GM12875 (cell line): ENCODE data around the gene CDH19.

Experiments
- H3K4me3 ChIP-seq: one replicate; pipeline ENCODE4 v1.5.1; 2011; ENCODE audit warnings: low read depth, low read length, control low read depth
- CTCF ChIP-seq: IDR thresholded peaks from 2 replicates; pipeline ENCODE4 v1.5.1; 2011; ENCODE audit warnings: low read depth, mild to moderate bottlenecking, control low read depth, inconsistent platforms, low read length, moderate library complexity, borderline replicate concordance; ENCODE audit not compliant: insufficient read depth

Gene CDH19

GRCh38 chr18:66511792-66512191 is 92.1 kb downstream of the CDH19 start:
- no peak overlapping the region for H3K4me3 ChIP-seq
- no peak for TF ChIP-seq CTCF

GRCh38 chr18:66511289-66511688 is 92.6 kb downstream of the CDH19 start:
- H3K4me3 ChIP-seq, result no peak overlapping the region
- no peak for TF ChIP-seq CTCF

- no peak for TF ChIP-seq CTCF
- no peak overlapping the region for H3K4me3 ChIP-seq
Measured at GRCh38 chr18:66510357-66511045, 93.4 kb downstream of the CDH19 start.

- H3K4me3 ChIP-seq, result no peak overlapping the region
- no peak for TF ChIP-seq CTCF
Measured at GRCh38 chr18:66508937-66509336, 95.0 kb downstream of the CDH19 start.

- TF ChIP-seq CTCF, result no peak
- H3K4me3 ChIP-seq, result no peak overlapping the region
Measured at GRCh38 chr18:66506178-66506577, 97.7 kb downstream of the CDH19 start.

- no peak overlapping the region for H3K4me3 ChIP-seq
- TF ChIP-seq CTCF, result no peak
Measured at GRCh38 chr18:66497351-66497750, 106.5 kb downstream of the CDH19 start.

- TF ChIP-seq CTCF, result peak; percentile 40; the same call in 1 of the 2 replicates
- H3K4me3 ChIP-seq, result no peak overlapping the region
Measured at GRCh38 chr18:66495844-66496243, 108.0 kb downstream of the CDH19 start.
